Right lobe of liver (tissue), 4 donors: ENCODE data around the gene GRIN2B.

Experiments used
- POLR2A ChIP-seq: fragments of 450-650 bp; IDR thresholded peaks from one replicate; pipeline ENCODE4 v1.6.1; 2017; ENCODE audit warnings: antibody characterized with exemption, mild to moderate bottlenecking
- TF ChIP-seq, protein P1 (sequence below), 4 donors: fragments of 200-600 bp in 3 of 4; fragments of 450-650 bp in 1 of 4; IDR thresholded peaks; one replicate each; pipeline versions ENCODE4 v1.5.1 to v1.8.0; 2016 to 2022; ENCODE audit warnings: antibody characterized with exemption in 4 of 4, mild to moderate bottlenecking in 2 of 4
- donor health status: DM: no; HTN: no; CAD: no.
- donor health status: DM: no; HTN: no; CAD: no.
- donor health status: DM: no; HTN: yes; CAD: no.

DNA sequence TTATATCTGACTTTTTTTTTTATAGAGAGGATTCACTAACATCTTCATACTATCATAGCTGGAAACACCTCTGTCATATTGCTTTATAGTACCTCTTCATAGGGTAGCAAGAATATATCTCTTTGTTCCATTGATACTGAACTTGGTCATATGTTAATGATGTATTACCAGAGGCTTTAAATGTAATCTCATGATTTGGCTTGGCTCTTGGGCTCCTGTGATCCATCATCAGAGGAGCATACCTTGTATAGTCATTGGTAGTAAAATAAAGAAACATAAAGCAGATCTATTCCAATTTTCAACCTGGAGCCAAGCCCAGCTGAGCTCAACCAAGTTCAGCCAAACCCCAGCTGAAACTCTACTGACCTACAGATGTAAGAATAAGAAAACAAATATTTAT, 43.2 kb upstream of the GRIN2B start:
- TF ChIP-seq POLR2A = no peak
- TF ChIP-seq, protein P1, sequence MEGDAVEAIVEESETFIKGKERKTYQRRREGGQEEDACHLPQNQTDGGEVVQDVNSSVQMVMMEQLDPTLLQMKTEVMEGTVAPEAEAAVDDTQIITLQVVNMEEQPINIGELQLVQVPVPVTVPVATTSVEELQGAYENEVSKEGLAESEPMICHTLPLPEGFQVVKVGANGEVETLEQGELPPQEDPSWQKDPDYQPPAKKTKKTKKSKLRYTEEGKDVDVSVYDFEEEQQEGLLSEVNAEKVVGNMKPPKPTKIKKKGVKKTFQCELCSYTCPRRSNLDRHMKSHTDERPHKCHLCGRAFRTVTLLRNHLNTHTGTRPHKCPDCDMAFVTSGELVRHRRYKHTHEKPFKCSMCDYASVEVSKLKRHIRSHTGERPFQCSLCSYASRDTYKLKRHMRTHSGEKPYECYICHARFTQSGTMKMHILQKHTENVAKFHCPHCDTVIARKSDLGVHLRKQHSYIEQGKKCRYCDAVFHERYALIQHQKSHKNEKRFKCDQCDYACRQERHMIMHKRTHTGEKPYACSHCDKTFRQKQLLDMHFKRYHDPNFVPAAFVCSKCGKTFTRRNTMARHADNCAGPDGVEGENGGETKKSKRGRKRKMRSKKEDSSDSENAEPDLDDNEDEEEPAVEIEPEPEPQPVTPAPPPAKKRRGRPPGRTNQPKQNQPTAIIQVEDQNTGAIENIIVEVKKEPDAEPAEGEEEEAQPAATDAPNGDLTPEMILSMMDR (IDR thresholded peaks at IDR 0.05) = no peak
